ENCODE measurements around the gene INTS11.
A peak's percentile ranks its signal among the peaks of the same experiment; 100 is the strongest.

The INTS11 gene

DNA sequence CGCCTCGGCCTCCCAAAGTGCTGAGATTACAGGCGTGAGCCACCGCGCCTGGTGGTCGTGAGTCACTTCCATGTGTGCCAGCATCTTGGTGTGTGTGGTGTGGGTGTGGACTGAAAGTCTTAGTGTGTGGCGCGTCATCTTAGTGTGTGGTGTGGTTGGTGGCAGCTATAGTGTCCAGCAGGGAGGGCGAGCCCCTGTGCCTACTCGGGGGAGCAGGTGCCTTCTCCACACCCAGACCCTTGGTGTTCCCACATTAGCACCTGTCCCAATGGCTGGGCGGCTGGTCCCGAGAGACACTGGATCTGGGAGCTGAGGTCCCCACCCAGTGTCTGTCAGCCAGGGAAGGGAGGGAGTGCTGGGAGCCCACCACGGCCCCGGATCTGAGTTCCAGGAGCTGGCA is 41.5 kb downstream of the INTS11 start:
- no peak for DNase-seq

DNA sequence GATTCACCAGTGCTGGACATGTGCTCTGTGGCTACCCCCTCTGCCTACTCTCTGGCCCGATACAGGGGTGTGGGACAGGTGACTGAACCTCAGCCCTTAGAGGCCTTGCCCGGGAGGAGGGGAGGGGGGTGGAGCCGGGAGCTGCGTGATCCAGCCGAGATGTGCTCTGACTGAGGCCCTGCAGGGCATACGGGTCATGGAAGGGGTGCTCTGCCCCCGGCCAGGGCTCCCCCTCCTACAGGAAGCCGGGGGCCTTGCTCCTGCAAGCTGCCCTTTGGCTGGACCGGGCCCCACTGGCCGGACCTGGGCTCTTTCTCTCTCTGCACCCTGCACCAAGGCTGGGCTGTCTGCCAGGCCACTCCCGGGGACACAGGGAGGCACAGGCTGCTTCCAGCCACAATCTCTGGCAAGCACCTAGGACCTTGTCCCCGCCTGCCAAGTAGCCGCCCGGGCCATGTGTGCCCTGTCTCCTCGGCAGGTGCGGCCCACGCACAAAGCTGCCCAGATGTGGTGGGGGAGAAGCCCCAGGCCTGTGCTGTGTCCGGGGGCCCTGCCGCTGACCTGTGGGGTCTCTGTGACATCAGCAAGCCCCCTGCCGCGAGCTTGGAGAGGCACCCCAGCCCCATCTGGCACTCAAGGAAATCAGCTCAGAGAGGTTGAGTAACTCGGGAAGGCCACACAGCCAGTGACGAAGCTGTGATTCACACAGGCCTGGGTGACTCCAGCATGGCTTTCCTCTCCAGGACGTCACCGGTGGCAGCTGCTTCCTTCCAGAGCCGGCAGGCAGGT is 42.7 kb downstream of the INTS11 start:
- no peak for DNase-seq

DNA sequence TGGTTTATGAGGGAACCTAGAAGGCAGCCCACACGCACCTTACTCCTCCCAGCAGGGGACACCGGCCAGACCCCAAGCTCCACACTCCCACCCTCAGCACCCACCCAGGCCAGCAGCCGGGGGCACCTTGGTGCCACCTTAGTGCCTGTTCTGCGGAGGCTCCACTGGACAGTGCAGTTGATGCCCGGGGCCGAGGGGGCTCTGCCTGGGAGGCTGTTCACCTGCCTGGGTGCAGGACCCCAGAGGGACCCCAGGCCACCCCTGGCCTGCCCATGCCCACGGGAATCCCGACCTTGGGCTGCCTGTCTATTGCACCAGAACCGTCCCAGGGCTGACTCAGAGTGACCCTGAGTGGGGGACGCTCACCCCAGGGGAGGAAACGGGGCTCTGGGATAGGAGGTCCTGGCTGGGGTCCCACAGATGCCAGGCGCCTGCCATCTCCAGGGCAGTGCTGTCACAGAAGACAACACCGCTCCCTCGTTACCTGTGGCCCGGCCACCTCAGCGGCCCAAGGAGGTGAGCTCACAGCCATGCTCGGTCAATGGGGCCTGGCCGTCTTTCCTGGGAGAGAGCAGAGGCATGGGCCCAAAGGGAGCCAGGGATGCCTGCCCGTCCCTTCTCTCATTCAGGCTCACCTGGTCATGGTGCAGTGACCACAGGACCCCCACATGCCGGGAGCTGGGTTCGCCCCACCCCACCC is 43.5 kb downstream of the INTS11 start:
- DNase-seq = no peak

DNA sequence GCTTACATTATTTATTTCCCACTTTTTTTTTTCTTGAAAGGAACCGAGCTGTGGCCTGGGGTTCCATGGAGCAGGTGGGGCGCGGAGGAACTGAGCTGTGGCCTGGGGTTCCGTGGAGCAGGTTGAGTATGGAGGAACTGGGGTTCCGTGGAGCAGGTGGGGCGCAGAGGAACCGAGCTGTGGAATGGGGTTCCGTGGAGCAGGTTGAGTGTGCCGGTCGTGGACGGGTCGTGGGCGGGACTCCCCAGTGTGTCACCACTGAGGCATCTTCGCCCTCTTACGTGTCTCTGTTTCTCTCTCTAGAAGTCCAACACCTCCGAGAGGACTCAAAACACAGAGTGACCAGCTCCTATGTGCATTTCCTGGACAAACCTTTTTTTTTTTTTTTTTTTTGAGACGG is 45.4 kb downstream of the INTS11 start:
- no peak for DNase-seq

DNA sequence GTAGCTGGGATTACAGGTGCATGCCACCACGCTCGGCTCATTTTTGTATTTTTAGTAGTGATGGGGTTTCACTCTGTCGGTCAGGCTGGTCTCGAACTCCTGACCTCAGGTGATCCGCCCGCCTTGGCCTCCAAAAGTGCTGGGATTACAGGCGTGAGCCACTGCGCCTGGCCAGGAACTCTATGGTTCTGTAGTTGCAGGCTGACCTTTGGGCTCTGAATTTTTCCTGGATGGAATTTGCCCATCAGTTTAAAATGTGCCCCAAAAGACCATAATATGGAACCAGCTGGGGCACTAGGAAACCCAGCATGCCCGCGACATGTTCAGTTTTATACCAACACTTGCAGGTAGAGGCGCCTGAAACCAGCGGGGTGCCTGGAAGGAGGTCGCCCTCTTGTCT is 45.8 kb downstream of the INTS11 start:
- DNase-seq = no peak

DNA sequence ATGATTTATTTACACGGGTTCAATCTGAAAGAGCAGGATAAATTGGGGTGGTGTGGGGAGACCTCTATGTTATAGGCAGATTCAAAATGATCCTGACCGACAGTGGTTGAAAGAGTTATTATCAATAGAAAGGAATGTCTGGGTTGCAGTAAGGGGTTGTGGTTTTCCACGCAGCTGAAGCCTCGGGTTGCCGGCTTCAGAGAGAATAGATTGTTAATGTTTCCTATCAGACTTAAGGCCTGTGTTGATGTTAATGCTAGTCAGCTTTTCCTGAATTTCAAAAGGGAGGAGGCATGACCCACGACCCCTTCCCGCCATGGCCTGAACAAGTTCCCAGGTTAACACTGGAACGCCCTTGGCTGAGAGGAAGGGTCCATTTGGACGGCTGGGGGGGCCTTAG is 48.6 kb downstream of the INTS11 start:
- DNase-seq = no peak

DNA sequence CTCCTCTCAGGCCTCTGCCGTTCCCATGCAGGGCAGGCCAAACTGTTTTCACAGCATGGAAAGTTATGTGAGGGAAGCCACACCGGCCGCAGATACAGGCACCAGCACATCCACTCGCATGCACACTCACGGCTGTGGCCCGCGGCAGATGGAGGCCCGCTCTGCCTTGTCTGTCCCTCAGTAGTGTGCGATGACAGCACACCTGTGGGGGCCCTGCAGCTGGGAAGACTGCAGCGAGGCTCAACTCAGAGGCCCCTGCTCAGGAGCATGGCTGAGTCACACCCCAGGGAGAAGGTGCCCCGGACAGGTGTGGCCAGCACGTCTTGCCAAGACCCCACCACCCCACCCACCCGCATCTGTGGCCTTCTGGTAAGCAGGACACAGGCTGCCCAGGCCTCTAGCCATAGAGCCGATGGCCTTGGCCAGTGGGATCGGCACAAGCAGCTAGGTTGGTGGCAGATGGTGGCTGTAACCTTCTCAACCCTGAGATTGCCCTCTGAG is 49.5 kb downstream of the INTS11 start:
- DNase-seq = no peak

DNA sequence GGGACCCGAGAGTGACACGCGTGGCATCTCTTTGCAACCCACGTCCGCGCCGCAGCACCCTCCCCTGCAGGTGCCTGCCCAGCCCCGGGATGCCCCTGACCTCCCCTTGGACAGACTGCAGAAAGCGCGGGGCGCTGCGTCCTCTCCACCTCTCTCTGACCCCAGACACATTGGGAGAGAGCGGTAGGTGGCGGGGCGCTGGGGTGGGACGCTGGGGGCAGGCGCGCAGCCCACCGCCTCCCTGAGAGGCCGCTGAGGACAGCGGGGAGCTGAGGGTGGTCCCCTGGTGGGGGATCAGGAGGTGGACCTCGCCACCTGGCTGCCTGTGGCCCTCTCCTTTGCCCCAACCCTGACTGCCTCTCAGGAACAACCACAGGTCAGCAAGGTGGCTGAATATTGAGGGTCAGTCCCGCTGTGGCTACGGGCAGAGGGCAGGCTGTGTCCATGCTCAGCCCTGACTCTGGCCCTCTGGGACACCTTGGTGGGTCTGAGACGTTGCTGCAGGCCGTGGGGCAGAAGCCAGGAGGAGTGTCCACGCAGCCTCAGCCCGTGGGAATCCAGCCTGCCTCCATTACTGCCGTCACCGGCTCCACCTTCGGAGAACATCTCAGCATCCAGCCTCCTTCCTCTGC is 50.0 kb downstream of the INTS11 start:
- DNase-seq = no peak

DNA sequence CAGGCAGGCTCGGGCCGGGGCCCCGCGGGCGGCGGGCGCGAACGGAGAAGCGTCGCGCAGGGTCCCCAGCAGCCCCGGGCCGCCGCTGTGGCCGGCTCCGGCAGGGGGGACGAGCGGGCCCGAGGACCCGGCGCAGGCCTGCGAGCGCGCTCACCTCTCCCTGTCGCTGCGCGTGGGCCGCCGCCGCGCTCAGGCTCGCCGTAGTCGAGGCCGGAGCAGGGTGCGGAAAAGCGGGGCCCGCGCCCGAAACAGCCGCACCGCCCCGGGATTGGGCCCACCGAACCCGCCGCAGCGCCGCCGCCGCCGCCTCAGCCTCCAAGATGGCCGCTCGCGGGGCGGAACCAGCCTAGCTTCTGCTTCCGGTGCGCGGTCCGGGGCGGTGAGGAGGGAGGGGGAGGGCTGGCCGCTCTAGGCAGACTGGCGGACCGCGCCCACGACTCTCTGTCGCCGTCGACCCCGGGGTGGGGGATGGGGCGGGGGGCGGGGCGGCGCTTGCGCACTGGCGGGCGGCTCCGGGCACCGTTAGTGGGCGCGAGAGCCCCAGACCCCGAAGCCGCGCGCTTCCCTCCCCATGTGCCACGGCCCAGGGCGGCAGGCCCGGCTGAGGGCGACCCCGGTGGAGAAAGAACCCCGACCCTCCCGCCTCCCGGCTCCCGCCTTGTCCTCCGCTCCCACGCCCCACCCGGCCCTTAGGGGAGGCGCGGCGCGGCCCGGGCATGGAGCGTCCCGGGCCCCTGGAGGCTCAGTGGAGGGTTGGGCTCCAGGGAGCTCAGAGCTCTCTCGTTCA is 50.8 kb downstream of the INTS11 start, which contains the start of gene UBE2J2:
TSS of gene UBE2J2 (minus strand) at position 343 of the 787 bp plus-strand sequence. CDS start 5,862 bp downstream, outside the sequence.
- DNase-seq = peak; percentile 78

DNA sequence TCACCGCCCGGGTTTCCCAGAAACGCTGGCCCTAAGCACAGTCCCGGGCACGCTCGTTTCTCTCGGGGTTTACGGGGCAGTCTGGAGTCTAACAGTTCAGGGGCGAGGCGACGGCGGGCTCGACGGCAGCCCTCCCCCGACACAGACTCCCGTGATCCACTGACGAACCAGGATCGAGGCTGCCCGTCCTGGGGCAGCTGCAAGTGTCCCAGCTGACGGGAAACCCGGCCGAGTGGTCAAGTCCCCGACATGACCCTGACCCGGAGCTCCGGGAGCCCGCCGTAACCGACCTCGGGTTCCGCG is 51.3 kb downstream of the INTS11 start:
- no peak for DNase-seq

DNA sequence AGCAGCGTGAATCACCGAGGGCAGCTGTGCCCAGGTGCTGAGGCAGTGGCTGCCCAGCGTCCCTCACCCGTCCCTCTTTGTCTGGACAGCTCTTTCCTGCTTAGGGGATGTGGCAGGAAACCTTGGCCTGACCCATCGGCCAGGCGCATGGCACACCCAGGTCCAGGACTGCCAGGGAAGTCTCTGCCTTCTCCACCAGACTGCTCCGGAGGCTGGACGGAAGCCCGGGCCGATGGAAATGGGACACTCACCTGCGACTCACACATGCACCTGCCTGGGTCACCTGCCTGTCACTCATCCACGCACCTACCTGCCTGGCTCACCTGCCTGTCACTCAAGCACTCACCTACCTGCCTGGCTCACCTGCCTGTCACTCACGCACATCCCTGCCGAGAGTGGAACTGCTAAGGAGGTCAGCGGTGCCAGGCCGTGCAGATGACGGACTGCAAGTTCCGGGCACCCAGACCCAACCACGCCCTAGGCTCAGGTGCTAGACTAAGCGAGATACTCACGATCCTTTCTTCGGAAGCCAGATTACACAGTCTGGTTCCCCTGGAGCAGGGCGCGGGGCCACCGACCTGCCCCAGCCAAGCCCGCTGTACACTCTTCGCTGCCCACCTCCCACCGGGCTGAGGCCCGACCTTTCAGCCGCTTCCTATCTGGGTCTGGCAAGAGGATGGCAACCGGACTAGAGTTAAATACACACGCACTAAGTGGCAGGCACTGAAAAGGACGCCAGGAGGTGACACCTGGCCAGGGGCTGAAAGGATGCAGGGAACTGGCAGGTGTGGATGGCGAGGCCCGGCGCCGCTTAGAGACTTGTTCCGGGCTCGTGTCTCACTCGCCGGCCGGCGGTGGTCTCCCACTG is 51.9 kb downstream of the INTS11 start:
- DNase-seq = no peak

DNA sequence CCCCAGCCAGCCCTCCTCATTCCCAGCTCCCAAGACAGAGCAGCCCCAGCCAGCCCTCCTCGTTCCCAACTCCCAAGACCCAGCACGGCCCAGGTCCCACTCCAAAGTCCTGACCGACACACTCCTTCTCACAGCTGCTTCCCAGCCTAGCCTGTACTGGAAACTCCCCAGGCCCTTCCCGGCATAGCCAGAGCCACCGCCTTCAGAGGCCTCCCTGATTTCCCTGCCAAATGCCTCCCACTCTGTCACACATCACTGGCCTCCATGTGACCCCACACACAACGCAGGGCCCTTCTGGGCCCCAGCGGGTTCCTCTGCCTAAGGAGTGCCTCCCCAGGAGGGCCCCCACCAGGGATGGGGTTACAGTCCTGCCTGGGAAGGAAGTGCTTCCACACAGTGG is 53.6 kb downstream of the INTS11 start:
- no peak for DNase-seq

DNA sequence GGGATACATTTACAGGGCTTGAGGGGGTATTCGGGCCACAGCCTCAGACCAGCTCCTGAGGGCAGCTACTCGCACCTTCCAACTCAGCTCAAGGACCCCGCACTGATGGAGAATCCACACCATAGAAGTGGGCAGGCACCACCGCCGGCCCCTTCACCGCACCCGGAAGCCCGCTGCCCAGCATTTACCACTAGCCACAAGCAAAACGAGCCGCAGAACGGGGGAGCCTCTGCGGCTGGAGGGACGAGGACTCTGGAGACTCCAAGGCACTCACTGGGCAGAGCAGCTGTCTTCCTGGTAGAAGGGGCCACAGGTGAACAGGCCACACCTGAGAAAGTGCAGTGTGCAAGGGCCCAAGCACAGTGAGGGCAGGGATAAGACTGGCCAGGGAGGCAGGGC is 56.2 kb downstream of the INTS11 start:
- DNase-seq = no peak

DNA sequence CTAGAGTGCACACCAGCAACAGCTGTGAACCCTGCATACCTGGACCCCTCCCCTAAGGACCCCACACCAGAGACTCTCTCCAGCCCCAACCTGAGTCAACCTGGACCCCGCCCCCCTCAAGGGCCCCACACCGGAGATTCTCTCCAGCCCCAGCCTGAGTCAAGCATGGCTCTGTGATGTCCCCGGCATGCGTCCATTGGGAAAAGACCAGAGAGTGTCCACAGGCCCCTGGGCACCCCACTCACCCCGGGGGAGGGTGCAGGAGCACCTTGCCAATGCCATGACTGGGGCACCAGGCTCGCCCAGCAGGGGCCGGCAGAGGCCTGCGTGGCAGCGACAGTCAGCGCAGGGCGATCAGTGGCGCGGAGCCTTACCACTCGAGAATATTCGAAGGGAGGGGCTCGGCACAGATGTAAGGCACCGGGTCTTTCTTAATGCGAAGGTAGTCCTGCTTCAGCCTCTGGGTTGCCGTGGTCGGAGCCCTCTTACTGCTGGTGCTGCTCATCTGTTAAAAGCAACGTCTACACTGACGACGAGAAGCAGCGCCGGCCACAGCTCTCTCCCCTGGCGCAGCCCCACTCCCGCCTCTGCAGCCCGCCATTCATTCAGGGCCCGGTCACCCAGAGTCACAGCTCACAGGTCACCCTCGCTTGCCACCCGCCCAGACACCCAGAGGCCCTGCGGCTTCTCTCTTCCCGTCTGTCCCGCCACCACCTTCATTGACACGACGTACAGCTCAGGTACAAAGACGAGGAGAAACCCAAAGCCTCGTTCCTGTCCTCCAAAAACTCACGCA is 56.8 kb downstream of the INTS11 start:
- no peak for DNase-seq

DNA sequence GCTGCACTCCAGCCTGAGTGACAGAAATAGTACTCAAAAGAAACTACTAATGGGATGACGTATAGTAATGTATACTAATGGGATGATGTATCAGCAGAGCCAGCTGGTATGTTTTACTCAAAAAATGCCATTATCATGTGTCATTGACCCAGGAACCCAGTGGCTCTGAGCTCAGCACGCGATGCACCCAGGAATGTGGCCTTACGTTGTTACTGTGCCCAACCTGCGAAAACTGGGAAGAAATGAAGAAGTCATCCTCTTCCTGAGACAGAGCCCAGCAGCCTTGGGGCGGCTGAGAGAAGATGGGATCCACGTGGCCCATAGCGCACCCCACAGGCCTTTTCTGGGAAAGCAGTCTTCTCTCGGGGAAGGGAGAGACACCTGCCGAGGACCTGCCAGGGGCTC is 59.6 kb downstream of the INTS11 start:
- DNase-seq = no peak

DNA sequence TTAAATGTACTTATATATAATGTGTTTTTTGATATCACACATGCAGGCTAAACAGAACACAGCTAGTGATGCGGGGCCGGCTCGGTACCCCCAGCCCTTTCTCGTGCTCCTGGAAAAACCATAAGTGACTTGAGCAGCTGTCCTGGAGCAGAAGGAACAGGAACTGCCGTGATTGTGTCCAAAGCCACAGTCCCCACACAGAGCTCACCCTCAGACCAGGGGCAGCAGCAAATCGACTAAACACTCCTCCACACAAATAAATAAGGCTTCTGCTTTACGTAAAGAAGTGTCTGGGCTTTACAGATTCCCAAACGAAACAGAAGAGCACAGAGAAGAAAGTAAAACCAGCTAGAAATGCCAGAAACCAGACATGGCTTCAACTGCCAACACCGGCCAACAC is 60.4 kb downstream of the INTS11 start:
- DNase-seq = no peak

DNA sequence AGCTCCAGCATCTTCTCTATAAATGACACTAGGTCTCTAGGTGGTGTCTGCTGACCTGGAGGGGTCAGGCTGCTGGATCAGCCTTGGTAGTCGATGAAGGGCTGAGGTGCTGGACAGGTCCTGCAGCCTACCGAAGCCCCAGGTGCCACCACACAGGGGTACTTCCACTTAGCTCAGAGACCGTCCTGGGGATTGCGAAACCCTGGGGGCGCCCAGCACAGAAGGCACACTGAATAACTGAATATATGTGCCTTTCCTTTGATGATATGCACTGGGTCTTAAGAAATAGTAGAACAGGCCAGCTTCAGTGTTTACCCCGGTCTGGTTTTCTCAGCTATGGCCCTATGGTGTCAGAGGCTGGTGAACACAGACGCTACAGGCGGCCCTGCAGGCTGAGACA is 61.7 kb downstream of the INTS11 start:
- no peak for DNase-seq

DNA sequence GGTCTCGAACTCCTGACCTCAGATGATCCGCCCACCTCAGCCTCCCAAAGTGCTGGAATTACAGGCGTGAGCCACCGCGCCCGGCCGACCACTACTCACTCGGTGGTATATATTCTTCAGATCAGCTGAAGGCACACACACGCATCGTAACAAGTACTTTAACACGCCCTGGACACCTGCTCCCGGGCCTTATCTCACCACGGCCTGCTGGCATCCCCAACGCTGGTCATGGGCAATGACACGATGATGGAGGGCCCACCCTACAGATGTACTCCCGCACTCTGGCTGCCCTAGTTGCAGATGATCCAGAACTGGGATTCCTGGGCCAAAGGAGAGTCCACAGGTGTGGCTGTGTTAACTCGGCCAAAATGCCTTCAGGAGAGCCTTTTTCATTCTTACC is 62.4 kb downstream of the INTS11 start:
- no peak for DNase-seq
